ENCODE measurements around the gene MAMDC2. TPM values are rescaled to one million over a fixed set of nuclear protein-coding genes. Genes with fewer than 3 reads are reported as not detected.
A peak's percentile ranks its signal among the peaks of the same experiment; 100 is the strongest.

Gene MAMDC2
- total RNA-seq, 1 experiment from 2014 or later, result not detected

DNA sequence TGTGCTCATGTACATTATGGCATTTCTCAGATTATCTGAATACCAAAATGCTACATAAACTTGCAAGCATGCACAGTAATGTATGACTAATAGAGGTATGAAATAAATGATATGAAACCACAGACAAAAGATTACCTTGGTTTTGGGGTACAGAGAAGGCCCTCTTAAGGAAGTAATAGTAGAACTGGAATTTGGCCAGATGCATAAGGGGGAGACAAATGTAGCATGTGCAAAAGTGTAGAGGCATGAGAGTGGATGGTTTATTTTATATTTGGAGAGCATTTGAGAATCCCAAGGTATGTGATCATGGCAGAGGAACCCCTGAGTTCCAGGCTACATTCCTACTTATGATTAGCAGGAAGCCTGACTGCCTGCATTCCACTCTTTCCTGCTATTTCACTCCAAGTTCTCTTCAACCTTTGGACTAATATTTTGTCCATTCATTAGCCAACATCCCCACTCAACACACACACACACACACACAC, 74.2 kb downstream of the MAMDC2 start:
- intact Hi-C loops (cut with micrococcal nuclease), result loop anchor here (10.0 kb wide), 1 partner anchor 443 kb away; the partner anchor contains the start of gene APBA1
- Mint-ChIP-seq H3K36me3 (ENCODE audit: insufficient read depth, unreplicated experiment) (no peaks in the 10 kb centered on the region), H3K27ac (ENCODE audit: low read depth, unreplicated experiment) (no peak overlapping the region), H3K4me3 (ENCODE audit: unreplicated experiment) (no peak overlapping the region), H3K4me1 (ENCODE audit: insufficient read depth, unreplicated experiment) (peaks cover 30% of the 10 kb centered on the region), H3K27me3 (ENCODE audit: insufficient read depth, unreplicated experiment) (no peaks in the 10 kb centered on the region), H3K9me3 (ENCODE audit: unreplicated experiment) (no peaks in the 10 kb centered on the region)
- BruUV-seq (replicated peaks), result no TSS peak
- no peak for DNase-seq (ENCODE audit: unreplicated experiment)
- CTCF ChIA-PET, result interaction anchor here (0.6 to 5.8 kb wide), 3 partner anchors 143 to 498 kb away, joined by 3 to 41 read pairs (median 5); no protein-coding TSS in a partner anchor
- POLR2A ChIA-PET, result interaction anchor here (0.6 kb wide), 1 partner anchor 64 kb away, joined by 5 read pairs; no protein-coding TSS in a partner anchor
- TF ChIP-seq, protein P1, sequence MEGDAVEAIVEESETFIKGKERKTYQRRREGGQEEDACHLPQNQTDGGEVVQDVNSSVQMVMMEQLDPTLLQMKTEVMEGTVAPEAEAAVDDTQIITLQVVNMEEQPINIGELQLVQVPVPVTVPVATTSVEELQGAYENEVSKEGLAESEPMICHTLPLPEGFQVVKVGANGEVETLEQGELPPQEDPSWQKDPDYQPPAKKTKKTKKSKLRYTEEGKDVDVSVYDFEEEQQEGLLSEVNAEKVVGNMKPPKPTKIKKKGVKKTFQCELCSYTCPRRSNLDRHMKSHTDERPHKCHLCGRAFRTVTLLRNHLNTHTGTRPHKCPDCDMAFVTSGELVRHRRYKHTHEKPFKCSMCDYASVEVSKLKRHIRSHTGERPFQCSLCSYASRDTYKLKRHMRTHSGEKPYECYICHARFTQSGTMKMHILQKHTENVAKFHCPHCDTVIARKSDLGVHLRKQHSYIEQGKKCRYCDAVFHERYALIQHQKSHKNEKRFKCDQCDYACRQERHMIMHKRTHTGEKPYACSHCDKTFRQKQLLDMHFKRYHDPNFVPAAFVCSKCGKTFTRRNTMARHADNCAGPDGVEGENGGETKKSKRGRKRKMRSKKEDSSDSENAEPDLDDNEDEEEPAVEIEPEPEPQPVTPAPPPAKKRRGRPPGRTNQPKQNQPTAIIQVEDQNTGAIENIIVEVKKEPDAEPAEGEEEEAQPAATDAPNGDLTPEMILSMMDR (IDR thresholded peaks at IDR 0.05; ENCODE audit: unreplicated experiment), result no peak

GRCh38 chr9:70119786-70120185, 76.1 kb downstream of the MAMDC2 start:
- no peak for DNase-seq (ENCODE audit: unreplicated experiment)
- TF ChIP-seq, protein P1 (IDR thresholded peaks at IDR 0.05; ENCODE audit: unreplicated experiment), result no peak
- no peaks in the 10 kb centered on the region for H3K27me3 Mint-ChIP-seq (ENCODE audit: insufficient read depth, unreplicated experiment)
- intact Hi-C loops (cut with micrococcal nuclease), result loop anchor here (10.0 kb wide), 1 partner anchor 445 kb away; the partner anchor contains the start of gene APBA1
- no peaks in the 10 kb centered on the region for H3K36me3 Mint-ChIP-seq (ENCODE audit: insufficient read depth, unreplicated experiment)
- H3K27ac Mint-ChIP-seq (ENCODE audit: low read depth, unreplicated experiment), result no peak overlapping the region
- POLR2A ChIA-PET, result no interaction called here
- peaks cover 23% of the 10 kb centered on the region for H3K4me1 Mint-ChIP-seq (ENCODE audit: insufficient read depth, unreplicated experiment)
- H3K9me3 Mint-ChIP-seq (ENCODE audit: unreplicated experiment), result no peaks in the 10 kb centered on the region
- BruUV-seq (replicated peaks), result no TSS peak
- CTCF ChIA-PET, result interaction anchor here (0.6 to 7.7 kb wide), 12 partner anchors 9 to 482 kb away, joined by 3 to 80 read pairs (median 3); no protein-coding TSS in a partner anchor
- no peak overlapping the region for H3K4me3 Mint-ChIP-seq (ENCODE audit: unreplicated experiment)

DNA sequence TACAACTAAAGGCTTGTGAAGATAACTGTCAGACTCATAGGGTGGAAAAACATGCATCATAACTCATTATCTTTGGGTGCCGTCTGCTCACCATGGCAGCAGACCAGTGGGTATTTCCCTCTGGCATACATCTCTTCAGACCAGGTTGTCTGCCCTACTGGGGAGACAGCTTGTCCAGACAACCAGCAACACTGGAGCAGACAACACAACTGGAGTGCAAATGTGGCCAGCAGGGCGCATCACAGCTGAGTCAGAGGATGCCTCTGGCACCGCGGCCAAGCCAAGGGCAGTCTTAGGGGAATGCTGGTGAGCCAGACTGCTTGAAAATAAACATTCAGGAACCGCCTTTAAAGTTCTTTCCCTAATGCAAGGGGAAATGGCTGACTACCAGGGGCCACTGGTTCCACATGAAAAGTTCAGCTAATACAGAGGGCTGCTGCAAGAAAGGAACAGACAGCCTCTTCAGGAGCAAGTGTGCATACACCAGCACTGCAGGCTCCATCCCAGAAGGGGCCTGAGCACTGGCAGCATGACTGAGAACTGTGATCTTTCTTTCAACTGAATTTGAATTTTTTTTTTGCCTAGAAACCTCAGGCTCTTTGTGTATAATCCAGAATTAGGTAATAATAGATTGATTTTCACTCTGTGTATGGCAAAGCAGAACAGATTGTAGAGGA, 77.3 kb downstream of the MAMDC2 start:
- TF ChIP-seq, protein P1 (IDR thresholded peaks at IDR 0.05; ENCODE audit: unreplicated experiment), result peak; percentile 7
- BruUV-seq (replicated peaks), result no TSS peak
- H3K9me3 Mint-ChIP-seq (ENCODE audit: unreplicated experiment), result no peaks in the 10 kb centered on the region
- intact Hi-C loops (cut with micrococcal nuclease), result loop anchor here (1.0 kb wide), 3 partner anchors 108 to 481 kb away; no protein-coding TSS in a partner anchor
- no peak overlapping the region for H3K27ac Mint-ChIP-seq (ENCODE audit: low read depth, unreplicated experiment)
- ChIA-PET CTCF (interaction anchor here (0.6 to 7.7 kb wide), 14 partner anchors 10 to 698 kb away, joined by 3 to 80 read pairs (median 5); no protein-coding TSS in a partner anchor), POLR2A (interaction anchor here (0.7 to 1.1 kb wide), 2 partner anchors 67 to 134 kb away, joined by 3 read pairs; no protein-coding TSS in a partner anchor)
- no peaks in the 10 kb centered on the region for H3K36me3 Mint-ChIP-seq (ENCODE audit: insufficient read depth, unreplicated experiment)
- DNase-seq (ENCODE audit: unreplicated experiment), result peak; percentile 85
- no peaks in the 10 kb centered on the region for H3K27me3 Mint-ChIP-seq (ENCODE audit: insufficient read depth, unreplicated experiment)
- H3K4me3 Mint-ChIP-seq (ENCODE audit: unreplicated experiment), result no peak overlapping the region
- H3K4me1 Mint-ChIP-seq (ENCODE audit: insufficient read depth, unreplicated experiment), result peaks cover 29% of the 10 kb centered on the region

DNA sequence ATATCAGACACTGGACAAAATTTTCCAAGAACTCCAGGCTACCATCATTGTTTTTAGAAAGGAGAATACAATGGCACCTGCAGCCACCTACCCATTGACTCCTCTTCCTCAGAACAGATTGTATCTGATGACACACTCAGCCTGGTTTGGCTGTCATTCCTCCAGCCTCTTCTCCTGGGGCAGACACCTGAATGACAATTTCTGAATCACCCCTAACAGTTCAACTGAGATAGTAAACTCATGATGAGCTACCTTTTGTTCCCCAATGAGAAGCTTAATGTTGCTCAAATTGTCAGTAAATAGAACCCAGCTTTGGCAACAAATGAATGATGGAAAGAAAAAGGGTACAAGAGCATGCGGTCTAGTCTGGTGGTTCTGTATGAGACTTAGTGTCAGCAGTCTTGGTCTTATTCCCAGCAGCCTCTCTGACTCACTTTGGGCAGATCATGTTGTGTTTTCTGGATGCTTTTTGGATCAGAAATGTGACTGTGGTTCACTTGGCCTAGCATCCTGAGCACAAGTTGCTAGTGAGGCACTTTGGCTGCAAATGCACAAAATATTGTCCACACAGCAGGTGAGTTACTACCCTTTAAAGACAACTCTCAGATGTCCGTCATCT, 78.3 kb downstream of the MAMDC2 start:
- H3K27ac Mint-ChIP-seq (ENCODE audit: low read depth, unreplicated experiment), result no peak overlapping the region
- no peak overlapping the region for H3K4me3 Mint-ChIP-seq (ENCODE audit: unreplicated experiment)
- peaks cover 35% of the 10 kb centered on the region for H3K4me1 Mint-ChIP-seq (ENCODE audit: insufficient read depth, unreplicated experiment)
- no peaks in the 10 kb centered on the region for H3K36me3 Mint-ChIP-seq (ENCODE audit: insufficient read depth, unreplicated experiment)
- H3K27me3 Mint-ChIP-seq (ENCODE audit: insufficient read depth, unreplicated experiment), result no peaks in the 10 kb centered on the region
- BruUV-seq (replicated peaks), result no TSS peak
- no peak for DNase-seq (ENCODE audit: unreplicated experiment)
- CTCF ChIA-PET, result interaction anchor here (0.6 to 7.7 kb wide), 13 partner anchors 11 to 699 kb away, joined by 3 to 80 read pairs (median 5); no protein-coding TSS in a partner anchor
- H3K9me3 Mint-ChIP-seq (ENCODE audit: unreplicated experiment), result no peaks in the 10 kb centered on the region
- POLR2A ChIA-PET, result interaction anchor here (1.4 kb wide), 1 partner anchor 136 kb away, joined by 4 read pairs; the partner anchor contains the start of gene SMC5
- intact Hi-C loops (cut with micrococcal nuclease), result loop anchor here (1.0 kb wide), 3 partner anchors 107 to 480 kb away; no protein-coding TSS in a partner anchor
- TF ChIP-seq, protein P1 (IDR thresholded peaks at IDR 0.05; ENCODE audit: unreplicated experiment), result no peak

Data from MCF 10A (cell line).